Loucy (cell line): ENCODE results near the gene TSSC4.

Source experiments
- CTCF ChIP-seq: fragments of 200-600 bp; sonication (generic); conservative IDR thresholded peaks from 2 replicates; pipeline ENCODE4 v1.5.1; 2014; ENCODE audit warnings: mild to moderate bottlenecking, antibody characterized with exemption, low read length
- EZH2phosphoT487 ChIP-seq: fragments of 200-600 bp; IDR thresholded peaks from 2 replicates; pipeline ENCODE4 v1.6.1; 2018; ENCODE audit warnings: antibody characterized with exemption, mild to moderate bottlenecking, moderate library complexity, borderline replicate concordance

GRCh38 chr11:2401436-2401984 is 960 bp downstream of the TSSC4 start:
- TF ChIP-seq CTCF: no peak; the same call in 1 of the 2 replicates
- TF ChIP-seq EZH2phosphoT487: no peak
